Mesothelial cell of epicardium (in vitro differentiated cells): Measurements from ENCODE around the gene LRGUK. TPM values are rescaled to one million over a fixed set of nuclear protein-coding genes. Genes with fewer than 3 reads are reported as not detected.
"Not testable (repeated sequence)": the region's sequence is repeated elsewhere in the genome, so short reads cannot be mapped to it uniquely, and the experiment has no call there.

Source experiments
- DNase-seq, 2 experiments: peaks; one replicate each; pipeline ENCODE4 v3.0.0; 2021; ENCODE audit warnings: low spot score in 2 of 2; ENCODE audit not compliant: unreplicated experiment in 2 of 2
- H3K27ac Mint-ChIP-seq: 2 replicates; pipeline ENCODE4 v1.8.0; 2021; ENCODE audit warnings: mixed read lengths
- H3K27me3 Mint-ChIP-seq: 2 replicates; pipeline ENCODE4 v1.8.0; 2021; ENCODE audit warnings: low read depth, mixed read lengths
- H3K36me3 Mint-ChIP-seq: 2 replicates; pipeline ENCODE4 v1.8.0; 2021; ENCODE audit warnings: mixed read lengths
- H3K4me1 Mint-ChIP-seq: 2 replicates; pipeline ENCODE4 v1.8.0; 2021; ENCODE audit warnings: mixed read lengths
- H3K4me3 Mint-ChIP-seq: 2 replicates; pipeline ENCODE4 v1.8.0; 2021; ENCODE audit warnings: mild to moderate bottlenecking, moderate library complexity, mixed read lengths
- H3K9me3 Mint-ChIP-seq: 2 replicates; pipeline ENCODE4 v1.8.0; 2021; ENCODE audit warnings: mixed read lengths
- total RNA-seq: library from RNA; stranded (reverse); gene quantifications from 3 replicates; pipeline ENCODE4 v1.2.1, GENCODE V29; 2021
- TF ChIP-seq, protein P1 (sequence below): fragments of 200-600 bp; sonication (generic); IDR thresholded peaks from one replicate; pipeline ENCODE4 v1.5.0; 2021; ENCODE audit warnings: antibody characterized with exemption; ENCODE audit not compliant: unreplicated experiment

LRGUK gene, protein sequence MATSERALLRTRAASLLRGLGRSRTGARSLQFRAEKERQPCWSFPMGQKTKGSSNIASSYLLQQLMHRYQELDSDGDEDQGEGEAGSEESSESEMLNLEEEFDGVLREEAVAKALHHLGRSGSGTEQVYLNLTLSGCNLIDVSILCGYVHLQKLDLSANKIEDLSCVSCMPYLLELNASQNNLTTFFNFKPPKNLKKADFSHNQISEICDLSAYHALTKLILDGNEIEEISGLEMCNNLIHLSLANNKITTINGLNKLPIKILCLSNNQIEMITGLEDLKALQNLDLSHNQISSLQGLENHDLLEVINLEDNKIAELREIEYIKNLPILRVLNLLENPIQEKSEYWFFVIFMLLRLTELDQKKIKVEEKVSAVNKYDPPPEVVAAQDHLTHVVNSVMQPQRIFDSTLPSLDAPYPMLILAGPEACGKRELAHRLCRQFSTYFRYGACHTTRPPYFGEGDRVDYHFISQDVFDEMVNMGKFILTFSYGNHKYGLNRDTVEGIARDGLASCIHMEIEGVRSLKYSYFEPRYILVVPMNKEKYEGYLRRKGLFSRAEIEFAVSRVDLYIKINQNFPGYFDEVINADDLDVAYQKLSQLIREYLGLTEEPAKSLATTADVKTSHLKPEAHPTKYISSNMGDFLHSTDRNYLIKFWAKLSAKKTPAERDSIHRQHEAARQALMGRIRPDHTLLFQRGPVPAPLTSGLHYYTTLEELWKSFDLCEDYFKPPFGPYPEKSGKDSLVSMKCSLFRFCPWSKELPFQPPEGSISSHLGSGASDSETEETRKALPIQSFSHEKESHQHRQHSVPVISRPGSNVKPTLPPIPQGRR
- 0.96 to 1.0 TPM (median 1.00 TPM) in 3 replicates for total RNA-seq

DNA sequence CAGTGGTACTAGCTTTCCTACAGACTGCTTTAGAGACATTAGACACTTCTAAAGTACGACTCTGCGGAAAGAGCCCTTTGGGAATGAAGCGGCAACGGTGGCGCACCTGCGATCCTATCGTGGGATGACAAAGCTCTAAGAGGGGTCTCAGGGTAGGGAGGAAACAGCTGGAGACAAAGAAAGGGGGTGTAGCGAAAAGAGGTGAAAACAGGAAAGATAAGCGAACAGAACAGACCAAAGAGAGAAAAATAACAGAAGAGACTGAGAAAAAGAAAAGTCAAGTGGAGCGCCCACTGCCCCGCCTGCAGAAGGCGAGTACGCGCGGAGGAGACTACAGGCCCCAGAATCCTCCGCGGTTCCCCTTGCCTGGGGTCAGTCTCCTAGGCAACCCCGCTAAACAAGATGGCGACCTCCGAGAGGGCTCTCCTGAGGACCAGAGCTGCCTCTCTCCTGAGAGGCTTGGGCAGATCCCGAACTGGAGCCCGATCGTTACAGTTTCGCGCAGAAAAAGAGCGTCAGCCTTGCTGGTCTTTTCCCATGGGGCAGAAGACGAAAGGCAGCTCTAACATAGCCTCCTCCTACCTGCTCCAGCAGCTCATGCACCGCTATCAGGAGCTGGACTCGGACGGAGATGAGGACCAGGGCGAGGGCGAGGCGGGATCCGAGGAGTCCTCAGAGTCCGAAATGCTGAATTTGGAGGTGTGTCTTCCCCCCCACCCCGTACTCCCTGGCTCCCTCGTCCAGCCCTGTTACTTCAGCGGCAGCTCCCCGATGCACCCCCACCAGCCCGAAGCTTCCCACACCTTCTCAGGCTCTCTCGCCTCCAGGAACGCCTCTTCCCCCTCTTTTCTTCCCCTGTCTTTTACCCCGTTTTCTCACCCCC is at the start of gene LRGUK:
Gene LRGUK, plus strand, starts transcription at position 375 of the 883 bp plus-strand sequence. Its CDS starts 28 bp downstream, at position 403.
- peaks cover 68% of the 10 kb centered on the region for H3K27me3 Mint-ChIP-seq
- DNase-seq: peak; percentile 65 to 81
- peak within 1 kb of the TSS; percentile 75 for H3K4me3 Mint-ChIP-seq
- no peak within 1 kb of the TSS for H3K27ac Mint-ChIP-seq
- TF ChIP-seq, protein P1, sequence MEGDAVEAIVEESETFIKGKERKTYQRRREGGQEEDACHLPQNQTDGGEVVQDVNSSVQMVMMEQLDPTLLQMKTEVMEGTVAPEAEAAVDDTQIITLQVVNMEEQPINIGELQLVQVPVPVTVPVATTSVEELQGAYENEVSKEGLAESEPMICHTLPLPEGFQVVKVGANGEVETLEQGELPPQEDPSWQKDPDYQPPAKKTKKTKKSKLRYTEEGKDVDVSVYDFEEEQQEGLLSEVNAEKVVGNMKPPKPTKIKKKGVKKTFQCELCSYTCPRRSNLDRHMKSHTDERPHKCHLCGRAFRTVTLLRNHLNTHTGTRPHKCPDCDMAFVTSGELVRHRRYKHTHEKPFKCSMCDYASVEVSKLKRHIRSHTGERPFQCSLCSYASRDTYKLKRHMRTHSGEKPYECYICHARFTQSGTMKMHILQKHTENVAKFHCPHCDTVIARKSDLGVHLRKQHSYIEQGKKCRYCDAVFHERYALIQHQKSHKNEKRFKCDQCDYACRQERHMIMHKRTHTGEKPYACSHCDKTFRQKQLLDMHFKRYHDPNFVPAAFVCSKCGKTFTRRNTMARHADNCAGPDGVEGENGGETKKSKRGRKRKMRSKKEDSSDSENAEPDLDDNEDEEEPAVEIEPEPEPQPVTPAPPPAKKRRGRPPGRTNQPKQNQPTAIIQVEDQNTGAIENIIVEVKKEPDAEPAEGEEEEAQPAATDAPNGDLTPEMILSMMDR: no peak
- H3K4me1 Mint-ChIP-seq: peaks cover 12% of the 10 kb centered on the region
- H3K9me3 Mint-ChIP-seq: no peaks in the 10 kb centered on the region
- H3K36me3 Mint-ChIP-seq: no peaks in the 10 kb centered on the region

DNA sequence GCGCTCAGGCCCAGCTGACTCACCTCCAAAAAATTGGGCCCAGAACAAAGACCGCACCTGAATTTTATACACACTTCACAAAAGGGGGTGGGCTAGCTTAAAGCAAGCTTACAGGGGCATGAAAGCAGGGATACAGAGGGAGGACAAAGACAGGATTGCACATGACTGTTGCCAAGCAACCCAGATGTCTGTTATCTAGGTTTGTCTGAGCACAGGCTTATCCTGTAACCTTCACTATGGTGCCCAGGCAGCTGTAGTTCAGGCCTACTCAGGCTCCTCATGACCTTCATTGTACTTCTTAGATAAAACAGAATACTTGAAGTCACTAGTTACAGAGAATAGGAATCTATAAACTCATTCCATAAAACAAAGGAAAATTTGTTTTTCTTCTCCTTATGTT is 49.6 kb upstream of the LRGUK start:
- Mint-ChIP-seq H3K9me3 (peaks cover 27% of the 10 kb centered on the region), H3K36me3 (peaks cover 24% of the 10 kb centered on the region)
- H3K4me1 Mint-ChIP-seq, H3K27me3 Mint-ChIP-seq, H3K27ac Mint-ChIP-seq, H3K4me3 Mint-ChIP-seq, DNase-seq: not testable (repeated sequence)

DNA sequence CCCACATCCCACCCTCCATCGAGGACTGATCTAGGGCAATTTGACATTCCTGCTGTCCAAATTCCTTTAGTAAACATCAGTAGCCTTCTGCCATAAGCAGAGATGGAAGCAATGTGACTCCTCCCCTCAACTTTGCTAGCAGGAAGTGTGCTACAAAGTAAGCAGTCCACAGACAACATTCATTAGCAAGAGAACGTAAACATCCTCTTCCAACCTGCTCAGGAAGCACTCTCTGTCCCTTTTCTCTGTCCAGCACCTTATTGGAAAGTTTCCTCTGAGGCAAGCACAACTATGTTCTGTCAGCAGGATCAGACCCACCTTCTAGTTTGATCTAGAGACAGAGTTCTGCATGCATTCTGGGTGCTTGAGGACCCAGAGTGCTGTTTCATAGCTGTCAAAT is 48.1 kb upstream of the LRGUK start:
- Mint-ChIP-seq H3K27ac (no peak overlapping the region), H3K4me3 (no peak overlapping the region), H3K36me3 (peaks cover 21% of the 10 kb centered on the region), H3K27me3 (no peaks in the 10 kb centered on the region), H3K4me1 (no peaks in the 10 kb centered on the region), H3K9me3 (peaks cover 27% of the 10 kb centered on the region)
- DNase-seq: no peak
- TF ChIP-seq, protein P1: no peak

DNA sequence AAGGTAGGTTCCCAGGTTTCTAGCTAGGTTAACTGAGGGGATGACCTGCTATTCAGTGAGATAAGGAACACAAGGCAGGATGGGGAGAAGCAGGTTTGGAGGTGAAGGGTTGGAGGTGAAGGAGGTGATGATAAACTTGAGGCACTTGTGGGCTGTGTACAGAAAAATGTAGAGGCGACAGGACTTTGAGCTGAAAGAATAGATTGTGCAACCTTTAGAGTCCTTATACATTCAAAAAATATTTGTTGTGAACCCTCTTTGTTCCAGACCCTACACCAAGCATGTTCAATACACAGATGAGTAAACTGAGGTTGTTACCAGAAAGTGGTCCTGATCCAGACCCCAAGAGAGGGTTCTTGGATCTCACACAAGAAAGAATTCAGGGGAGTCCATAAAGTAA is 45.4 kb upstream of the LRGUK start:
- Mint-ChIP-seq H3K9me3 (peaks cover 27% of the 10 kb centered on the region), H3K27me3 (no peaks in the 10 kb centered on the region), H3K4me1 (no peaks in the 10 kb centered on the region), H3K27ac (no peak overlapping the region), H3K4me3 (no peak overlapping the region), H3K36me3 (peaks cover 6% of the 10 kb centered on the region)
- no peak for DNase-seq
- TF ChIP-seq, protein P1: no peak

DNA sequence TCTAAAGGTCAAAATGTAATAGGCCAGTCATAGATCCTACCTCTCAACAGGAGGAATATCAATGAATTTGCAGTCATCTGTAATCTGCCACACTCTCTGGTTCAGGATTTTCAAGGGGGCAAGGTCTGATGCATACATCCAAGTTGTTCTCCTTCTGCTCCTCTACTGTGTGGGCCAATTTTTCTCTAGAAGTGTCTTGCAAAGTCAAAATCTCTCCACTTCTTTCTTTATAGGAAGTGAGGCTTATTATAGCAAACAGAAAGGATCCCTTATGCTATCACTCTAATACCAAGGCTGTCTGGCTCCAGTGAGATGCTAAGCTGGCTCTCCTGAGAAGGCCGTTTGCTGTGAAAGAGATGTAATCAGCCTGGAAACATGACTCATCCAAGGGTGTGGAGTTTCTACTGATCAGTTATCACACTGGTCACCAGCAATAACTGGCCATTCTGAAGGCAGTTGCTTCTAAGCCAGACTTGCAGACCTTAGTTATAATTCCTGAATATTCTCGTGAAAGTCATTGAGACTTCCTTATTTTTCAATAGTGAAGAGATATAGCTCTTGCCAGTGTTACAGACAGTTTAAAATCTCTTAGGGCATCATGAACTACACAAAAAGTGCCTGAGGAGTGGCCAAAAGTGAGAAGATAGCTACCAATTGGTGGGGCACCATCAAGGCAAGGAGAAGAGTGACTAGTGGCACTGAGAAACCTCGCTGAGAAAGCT is 43.2 kb upstream of the LRGUK start:
- H3K27ac Mint-ChIP-seq: no peak overlapping the region
- TF ChIP-seq, protein P1: no peak
- H3K4me1 Mint-ChIP-seq: no peaks in the 10 kb centered on the region
- H3K27me3 Mint-ChIP-seq: no peaks in the 10 kb centered on the region
- peaks cover 8% of the 10 kb centered on the region for H3K36me3 Mint-ChIP-seq
- no peak for DNase-seq
- H3K4me3 Mint-ChIP-seq: no peak overlapping the region
- H3K9me3 Mint-ChIP-seq: peaks cover 43% of the 10 kb centered on the region
